Omental fat pad (tissue), 4 donors: ENCODE measurements around the gene FGFBP1. TPM values are rescaled to one million over a fixed set of nuclear protein-coding genes. Genes with fewer than 3 reads are reported as not detected.

Source experiments
- ATAC-seq: fragments of 150-250 bp; one replicate; pipeline ENCODE4 v1.9.1; 2016; ENCODE audit warnings: mild to moderate bottlenecking, moderate library complexity; ENCODE audit not compliant: low FRiP score
- DNase-seq: peaks from one replicate; pipeline ENCODE4 v3.0.0-alpha.2; 2019; ENCODE audit warnings: low spot score
- CTCF ChIP-seq, 3 donors: fragments of 450-650 bp; IDR thresholded peaks; one replicate each; pipeline ENCODE4 v1.5.1; 2016 to 2017; ENCODE audit warnings: antibody characterized with exemption in 3 of 3, mild to moderate bottlenecking in 3 of 3, moderate library complexity in 2 of 3
- total RNA-seq, 4 donors: library from RNA; depleted of rRNA; stranded (reverse); fragments of >200 nt; gene quantifications; one replicate each; pipeline ENCODE4 v1.1.0, GENCODE V29; 2016

Gene FGFBP1
- total RNA-seq, 4 donors from 2014 or later, result 0.50 to 25.8 (median 1.9) TPM

GRCh38 chr4:15934259-15934658 lies 4.3 kb downstream of the FGFBP1 start:
- no peak for TF ChIP-seq CTCF (IDR thresholded peaks at IDR 0.05)
- no peak for ATAC-seq

GRCh38 chr4:15931451-15932210 lies 6.9 kb downstream of the FGFBP1 start:
- ATAC-seq (no peak), DNase-seq (no peak)
- TF ChIP-seq CTCF (IDR thresholded peaks at IDR 0.05), result no peak

More at GRCh38 chr4:15934259-15934658, 4.3 kb downstream of the FGFBP1 start:
- no peak for DNase-seq

GRCh38 chr4:15930314-15930713 lies 8.2 kb downstream of the FGFBP1 start:
- DNase-seq (no peak), ATAC-seq (peak; percentile 66)
- TF ChIP-seq CTCF (IDR thresholded peaks at IDR 0.05), result no peak

GRCh38 chr4:15929540-15929939 lies 9.0 kb downstream of the FGFBP1 start:
- no peak for DNase-seq
- ATAC-seq, result no peak
- no peak for TF ChIP-seq CTCF (IDR thresholded peaks at IDR 0.05)

GRCh38 chr4:15928883-15929282 lies 9.7 kb downstream of the FGFBP1 start:
- no peak for DNase-seq
- no peak for ATAC-seq
- no peak for TF ChIP-seq CTCF (IDR thresholded peaks at IDR 0.05)

GRCh38 chr4:15926486-15926885 lies 12.1 kb downstream of the FGFBP1 start:
- no peak for DNase-seq
- peak; percentile 69 for ATAC-seq
- no peak for TF ChIP-seq CTCF (IDR thresholded peaks at IDR 0.05)

- ATAC-seq (no peak), DNase-seq (no peak)
- TF ChIP-seq CTCF (IDR thresholded peaks at IDR 0.05), result no peak
Observed at GRCh38 chr4:15925830-15926229, 12.7 kb downstream of the FGFBP1 start.
